A673 (cell line): ENCODE results near the gene ACSL1. TPM values are rescaled to one million over a fixed set of nuclear protein-coding genes. Genes with fewer than 3 reads are reported as not detected.
"Not testable (repeated sequence)": the region's sequence is repeated elsewhere in the genome, so short reads cannot be mapped to it uniquely, and the experiment has no call there.

Experiments
- BruUV-seq: library from RNA; stranded (reverse); fragments of 400-500 nt; replicated peaks from 2 replicates; lab custom pipeline; 2021; lab: Mats Ljungman, UMichigan
- CTCF ChIA-PET: fragments of 300-600 bp; sonication (Branson Sonifier 250); formaldehyde crosslinking; loops from one replicate; lab custom pipeline; 2022; ENCODE audit warnings: antibody characterized with exemption; lab: Charles Lee
- POLR2A ChIA-PET: fragments of 300-600 bp; sonication (Branson Sonifier 250); formaldehyde crosslinking; loops from one replicate; lab custom pipeline; 2022; ENCODE audit warnings: antibody characterized with exemption; ENCODE audit not compliant: low non-redundant PET; lab: Charles Lee
- DNase-seq: peaks from one replicate; pipeline ENCODE4 v3.0.0-alpha.2; 2015; ENCODE audit warnings: low spot score
- H3K27ac ChIP-seq: fragments of 200-600 bp; sonication (generic); 2 replicates; pipeline ENCODE4 v1.5.1; 2016; ENCODE audit warnings: mixed run types, low read depth, mild to moderate bottlenecking, mixed read lengths, antibody characterized with exemption, low read length; ENCODE audit not compliant: poor library complexity, severe bottlenecking
- H3K27me3 ChIP-seq: fragments of 200-600 bp; sonication (generic); replicated peaks from 2 replicates; pipeline ENCODE4 v1.6.1; 2017; ENCODE audit warnings: mixed run types, low read depth, mild to moderate bottlenecking, mixed read lengths, antibody characterized with exemption, low read length; ENCODE audit not compliant: insufficient read depth, poor library complexity
- H3K36me3 ChIP-seq: fragments of 200-600 bp; sonication (generic); 2 replicates; pipeline ENCODE4 v1.6.1; 2016; ENCODE audit warnings: mixed run types, mild to moderate bottlenecking, mixed read lengths, antibody characterized with exemption, low read length; ENCODE audit not compliant: insufficient read depth, poor library complexity, severe bottlenecking
- H3K4me1 ChIP-seq: fragments of 200-600 bp; sonication (generic); 2 replicates; pipeline ENCODE4 v1.6.1; 2017; ENCODE audit warnings: mixed run types, mild to moderate bottlenecking, mixed read lengths, antibody characterized with exemption, low read length; ENCODE audit not compliant: insufficient read depth, poor library complexity, severe bottlenecking
- H3K4me3 ChIP-seq: fragments of 200-600 bp; sonication (generic); 2 replicates; pipeline ENCODE4 v1.5.1; 2016; ENCODE audit warnings: low read depth, mixed run types, mild to moderate bottlenecking, mixed read lengths, low read length; ENCODE audit not compliant: poor library complexity, severe bottlenecking
- H3K9me3 ChIP-seq: fragments of 200-600 bp; sonication (generic); 2 replicates; pipeline ENCODE4 v1.6.1; 2016; ENCODE audit warnings: mixed run types, low read depth, mild to moderate bottlenecking, mixed read lengths, antibody characterized with exemption, low read length; ENCODE audit not compliant: poor library complexity, severe bottlenecking
- EZH2 ChIP-seq: fragments of 200-600 bp; sonication (generic); IDR thresholded peaks from 2 replicates; pipeline ENCODE4 v1.6.1; 2017; ENCODE audit warnings: borderline replicate concordance, low read depth, mild to moderate bottlenecking, mixed read lengths, antibody characterized with exemption, low read length; ENCODE audit not compliant: poor library complexity, severe bottlenecking
- intact Hi-C: fragments of 100-400 bp; cut with micrococcal nuclease; formaldehyde crosslinking; loops from one replicate; pipeline ENCODE4 v1.10.0; 2022; ENCODE audit not compliant: unreplicated experiment
- total RNA-seq: library from RNA; stranded (reverse); gene quantifications from 2 replicates; pipeline ENCODE4 v1.2.3, GENCODE V29; 2021
- TF ChIP-seq, protein P1 (sequence below): fragments of 300-800, 200-600 bp; sonication (generic); conservative IDR thresholded peaks from 2 replicates; pipeline ENCODE4 v1.5.1; 2017; ENCODE audit warnings: low read depth, mild to moderate bottlenecking, antibody characterized with exemption, low read length, moderate library complexity, mixed read lengths

The ACSL1 gene
- total RNA-seq, 1 experiment from 2014 or later, result 5.2 TPM

- CTCF ChIA-PET, result interaction anchor here (0.7 kb wide), 1 partner anchor 194 kb away, joined by 5 read pairs; no protein-coding TSS in a partner anchor
- no peaks in the 10 kb centered on the region for H3K27me3 ChIP-seq
- BruUV-seq, result no TSS peak
- no peak overlapping the region for H3K4me3 ChIP-seq
- intact Hi-C loops, result no loop called here
- peak; percentile 33 for DNase-seq
- H3K27ac ChIP-seq, result no peak overlapping the region
- H3K9me3 ChIP-seq, result no peaks in the 10 kb centered on the region
- H3K36me3 ChIP-seq, result no peaks in the 10 kb centered on the region
- peaks cover 4% of the 10 kb centered on the region for H3K4me1 ChIP-seq
- POLR2A ChIA-PET, result no interaction called here
- TF ChIP-seq EZH2, result no peak
- TF ChIP-seq, protein P1, sequence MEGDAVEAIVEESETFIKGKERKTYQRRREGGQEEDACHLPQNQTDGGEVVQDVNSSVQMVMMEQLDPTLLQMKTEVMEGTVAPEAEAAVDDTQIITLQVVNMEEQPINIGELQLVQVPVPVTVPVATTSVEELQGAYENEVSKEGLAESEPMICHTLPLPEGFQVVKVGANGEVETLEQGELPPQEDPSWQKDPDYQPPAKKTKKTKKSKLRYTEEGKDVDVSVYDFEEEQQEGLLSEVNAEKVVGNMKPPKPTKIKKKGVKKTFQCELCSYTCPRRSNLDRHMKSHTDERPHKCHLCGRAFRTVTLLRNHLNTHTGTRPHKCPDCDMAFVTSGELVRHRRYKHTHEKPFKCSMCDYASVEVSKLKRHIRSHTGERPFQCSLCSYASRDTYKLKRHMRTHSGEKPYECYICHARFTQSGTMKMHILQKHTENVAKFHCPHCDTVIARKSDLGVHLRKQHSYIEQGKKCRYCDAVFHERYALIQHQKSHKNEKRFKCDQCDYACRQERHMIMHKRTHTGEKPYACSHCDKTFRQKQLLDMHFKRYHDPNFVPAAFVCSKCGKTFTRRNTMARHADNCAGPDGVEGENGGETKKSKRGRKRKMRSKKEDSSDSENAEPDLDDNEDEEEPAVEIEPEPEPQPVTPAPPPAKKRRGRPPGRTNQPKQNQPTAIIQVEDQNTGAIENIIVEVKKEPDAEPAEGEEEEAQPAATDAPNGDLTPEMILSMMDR, result no peak
Observed at GRCh38 chr4:184845367-184846021, 19.7 kb upstream of the ACSL1 start.

DNA sequence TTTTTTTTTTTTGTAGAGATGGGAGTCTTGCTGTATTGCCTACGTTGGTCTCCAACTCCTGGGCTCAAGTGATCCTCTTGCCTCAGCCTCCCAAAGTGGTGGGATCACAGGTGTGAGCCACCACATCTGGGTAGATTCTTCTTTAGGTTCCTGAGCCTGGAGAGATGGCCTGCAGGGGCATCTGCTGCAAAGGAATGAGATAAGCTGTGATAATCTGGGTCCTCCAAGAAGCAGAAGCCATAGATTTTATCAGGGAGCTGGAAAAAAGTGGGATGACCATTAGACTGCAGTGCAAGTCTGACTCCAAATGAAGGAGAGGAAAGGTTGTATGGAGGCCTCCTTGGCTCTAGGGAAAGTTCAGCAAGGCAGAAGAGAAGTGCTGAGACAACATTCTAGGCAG, 19.0 kb upstream of the ACSL1 start:
- TF ChIP-seq, protein P1, result no peak
- TF ChIP-seq EZH2, result no peak
- Histone ChIP-seq H3K27me3 (no peaks in the 10 kb centered on the region), H3K27ac (no peak overlapping the region), H3K36me3 (no peaks in the 10 kb centered on the region), H3K4me1 (peaks cover 4% of the 10 kb centered on the region), H3K9me3 (no peaks in the 10 kb centered on the region), H3K4me3 (no peak overlapping the region)
- POLR2A ChIA-PET, result no interaction called here
- BruUV-seq, result no TSS peak
- CTCF ChIA-PET, result interaction anchor here (0.6 kb wide), 1 partner anchor 290 kb away, joined by 3 read pairs; no protein-coding TSS in a partner anchor
- intact Hi-C loops, result no loop called here
- no peak for DNase-seq

DNA sequence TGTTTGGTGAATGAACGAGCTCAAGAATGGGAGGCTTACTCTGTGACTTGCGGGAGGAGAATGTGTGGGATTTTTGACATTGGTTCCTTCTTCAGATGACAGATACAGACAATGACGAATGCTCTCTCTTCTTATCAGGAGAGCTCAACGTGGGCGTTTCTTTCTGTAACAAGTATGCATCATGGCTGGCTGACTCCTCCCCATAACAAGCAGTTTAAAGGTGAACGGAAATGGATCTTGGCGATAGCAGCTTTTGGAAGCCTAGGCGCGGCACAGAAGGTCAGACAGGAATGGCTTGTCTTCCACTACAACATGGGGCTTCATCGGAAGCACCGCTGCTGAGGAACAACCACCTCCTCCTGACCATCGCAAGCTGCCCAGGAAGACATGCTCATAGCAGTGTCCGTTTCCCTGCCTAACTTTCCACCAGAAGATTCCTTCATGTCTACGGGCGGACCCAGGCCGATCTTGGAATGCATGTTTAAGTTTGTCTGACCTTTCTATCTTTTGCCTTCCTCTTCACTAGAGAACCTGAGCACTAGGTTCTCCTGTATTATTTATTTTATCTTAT, 18.3 kb upstream of the ACSL1 start:
- ChIA-PET CTCF (interaction anchor here (0.6 kb wide), 1 partner anchor 291 kb away, joined by 3 read pairs; no protein-coding TSS in a partner anchor), POLR2A (no interaction called here)
- intact Hi-C loops, result no loop called here

GRCh38 chr4:184839075-184839399, 13.3 kb upstream of the ACSL1 start:
- DNase-seq, H3K27me3 ChIP-seq, intact Hi-C loops, H3K36me3 ChIP-seq, POLR2A ChIA-PET, H3K27ac ChIP-seq, H3K9me3 ChIP-seq, CTCF ChIA-PET, H3K4me1 ChIP-seq, H3K4me3 ChIP-seq, BruUV-seq: not testable (repeated sequence)

More for the DNA sequence above, 18.3 kb upstream of the ACSL1 start:
- no TSS peak for BruUV-seq
- Histone ChIP-seq H3K36me3 (no peaks in the 10 kb centered on the region), H3K27me3 (no peaks in the 10 kb centered on the region), H3K27ac (no peak overlapping the region), H3K4me3 (no peak overlapping the region), H3K4me1 (peaks cover 4% of the 10 kb centered on the region), H3K9me3 (no peaks in the 10 kb centered on the region)
- TF ChIP-seq, protein P1, result no peak
- TF ChIP-seq EZH2, result no peak
- no peak for DNase-seq
